Vagina (tissue), 2 donors: Measurements from ENCODE around the gene FOXRED2.

Experiments
- CTCF ChIP-seq, 3 experiments: fragments of 450-650 bp in 2 of 3; fragments of 200-600 bp in 1 of 3; sonication (generic) in 1 of 3; IDR thresholded peaks; one replicate each; pipeline ENCODE4 v1.5.1; 2017 to 2019; ENCODE audit warnings: antibody characterized with exemption in 3 of 3, mild to moderate bottlenecking in 2 of 3, moderate library complexity in 2 of 3
- POLR2A ChIP-seq, 2 donors: fragments of 450-650 bp; IDR thresholded peaks; one replicate each; pipeline ENCODE4 v1.6.1; 2017; ENCODE audit warnings: antibody characterized with exemption in 2 of 2, mild to moderate bottlenecking in 2 of 2, moderate library complexity in 2 of 2
- POLR2AphosphoS5 ChIP-seq, 2 donors: sonication (generic); formaldehyde crosslinking; IDR thresholded peaks; one replicate each; pipeline ENCODE4 v1.9.0; 2017; ENCODE audit warnings: antibody characterized with exemption in 2 of 2, mild to moderate bottlenecking in 2 of 2, low read depth in 1 of 2; ENCODE audit not compliant: insufficient read depth in 1 of 2

GRCh38 chr22:36548606-36549005 lies 41.8 kb upstream of the FOXRED2 start:
- no peak for TF ChIP-seq CTCF (IDR thresholded peaks at IDR 0.05)
- TF ChIP-seq POLR2AphosphoS5 (IDR thresholded peaks at IDR 0.05; ENCODE audit: insufficient read depth in 1 of 2, low read depth in 1 of 2): no peak
- TF ChIP-seq POLR2A (IDR thresholded peaks at IDR 0.05): no peak
